SK-N-SH (cell line): ENCODE data around the gene CHTF18. TPM values are rescaled to one million over a fixed set of nuclear protein-coding genes. Genes with fewer than 3 reads are reported as not detected.

Experiments
- CTCF ChIA-PET: fragments of 300-600, 350-600 bp; formaldehyde crosslinking; extraction: SDS; loops from one replicate; lab custom pipeline; 2021; lab: Yijun Ruan, JAX
- POLR2A ChIA-PET: fragments of 350-600 bp; sonication (Branson Sonifier 250); formaldehyde crosslinking; extraction: SDS; loops from one replicate; lab custom pipeline; 2020; ENCODE audit warnings: antibody characterized with exemption, inconsistent platforms; lab: Yijun Ruan, JAX
- DNase-seq: peaks from one replicate; pipeline ENCODE4 v3.0.0; 2012
- H2AFZ ChIP-seq: fragments of 200-600 bp; sonication (generic); 2 replicates; pipeline ENCODE4 v1.8.1; 2016; ENCODE audit warnings: antibody characterized with exemption, mild to moderate bottlenecking, low read depth
- H3F3A ChIP-seq: fragments of 200-600 bp; sonication (generic); replicated peaks from 2 replicates; pipeline ENCODE3; 2016; ENCODE audit warnings: antibody characterized with exemption, mild to moderate bottlenecking; ENCODE audit not compliant: insufficient read depth
- H3K27ac ChIP-seq, 2 experiments: fragments of 200-500 bp in 1 of 2; fragments of 200-600 bp in 1 of 2; sonication (Bioruptor generic) in 1 of 2; sonication (generic), shearing (Covaris generic) in 1 of 2; 2 replicates each; pipeline versions ENCODE4 v1.5.1 to v1.6.1; 2014 to 2016; ENCODE audit warnings: low read depth in 2 of 2, inconsistent platforms in 1 of 2, low read length in 1 of 2, mild to moderate bottlenecking in 1 of 2, mixed read lengths in 1 of 2
- H3K27me3 ChIP-seq: fragments of 200-600 bp; sonication (generic), shearing (Covaris generic); 2 replicates; pipeline ENCODE4 v1.6.1; 2016; ENCODE audit warnings: mixed run types; ENCODE audit not compliant: insufficient read depth
- H3K36me3 ChIP-seq, 2 experiments: fragments of 200-500 bp in 1 of 2; fragments of 200-600 bp in 1 of 2; sonication (Bioruptor generic) in 1 of 2; sonication (generic) in 1 of 2; replicated peaks in 1 of 2; 2 replicates each; pipeline versions ENCODE3 to v1.5.1; 2014 to 2016; ENCODE audit warnings: low read length in 1 of 2, mild to moderate bottlenecking in 1 of 2; ENCODE audit not compliant: insufficient read depth in 2 of 2, control insufficient read depth in 1 of 2
- H3K4me1 ChIP-seq, 2 experiments: fragments of 200-500 bp in 1 of 2; fragments of 200-600 bp in 1 of 2; sonication (Bioruptor generic) in 1 of 2; sonication (generic), shearing (Covaris generic) in 1 of 2; 2 replicates each; pipeline versions ENCODE4 v1.5.1 to v1.6.1; 2014 to 2016; ENCODE audit warnings: low read depth in 1 of 2, low read length in 1 of 2, mixed run types in 1 of 2; ENCODE audit not compliant: insufficient read depth in 2 of 2, control insufficient read depth in 1 of 2
- H3K4me2 ChIP-seq: fragments of 200-600 bp; sonication (generic), shearing (Covaris generic); 2 replicates; pipeline ENCODE4 v1.6.1; 2017; ENCODE audit warnings: mixed run types
- H3K4me3 ChIP-seq, 2 experiments: fragments of 200-500 bp in 1 of 2; fragments of 200-600 bp in 1 of 2; sonication (Bioruptor generic) in 1 of 2; sonication (generic), shearing (Covaris generic) in 1 of 2; 2 replicates each; pipeline versions ENCODE4 v1.5.1 to v1.8.1; 2014 to 2016; ENCODE audit warnings: low read depth in 2 of 2, inconsistent platforms in 1 of 2, low read length in 1 of 2, mild to moderate bottlenecking in 1 of 2, mixed read lengths in 1 of 2, moderate library complexity in 1 of 2
- H3K79me2 ChIP-seq: fragments of 200-600 bp; sonication (generic); 2 replicates; pipeline ENCODE4 v1.8.1; 2017; ENCODE audit warnings: mild to moderate bottlenecking; ENCODE audit not compliant: insufficient read depth
- H3K9ac ChIP-seq: fragments of 200-600 bp; sonication (generic); 2 replicates; pipeline ENCODE4 v1.6.1; 2017; ENCODE audit warnings: mixed run types
- H3K9me2 ChIP-seq: fragments of 200-600 bp; sonication (generic); 2 replicates; pipeline ENCODE4 v1.6.1; 2017; ENCODE audit warnings: mixed run types
- H3K9me3 ChIP-seq: fragments of 200-600 bp; sonication (generic); 2 replicates; pipeline ENCODE4 v1.6.1; 2017; ENCODE audit warnings: mixed run types, mild to moderate bottlenecking, moderate library complexity
- H4K20me1 ChIP-seq: fragments of 200-600 bp; sonication (generic); 2 replicates; pipeline ENCODE4 v1.6.1; 2017; ENCODE audit warnings: mild to moderate bottlenecking, mixed run types; ENCODE audit not compliant: insufficient read depth
- CTCF ChIP-seq: fragments of 200-600 bp; sonication (generic); IDR thresholded peaks from 2 replicates; pipeline ENCODE4 v1.6.1; 2017; ENCODE audit warnings: antibody characterized with exemption, mild to moderate bottlenecking, moderate library complexity
- ELF1 ChIP-seq: IDR thresholded peaks from 2 replicates; pipeline ENCODE4 v1.4.0; 2012
- EZH2phosphoT487 ChIP-seq: fragments of 200-600 bp; sonication (generic); IDR thresholded peaks from 2 replicates; pipeline ENCODE4 v1.6.1; 2017; ENCODE audit warnings: low read depth, mixed run types, mild to moderate bottlenecking, antibody characterized with exemption, moderate library complexity, borderline replicate concordance
- FOSL2 ChIP-seq: IDR thresholded peaks from 2 replicates; pipeline ENCODE4 v1.4.0; 2012; ENCODE audit warnings: low read depth, mild to moderate bottlenecking, moderate library complexity, borderline replicate concordance
- FOXM1 ChIP-seq: IDR thresholded peaks from 2 replicates; pipeline ENCODE4 v1.4.0; 2012; ENCODE audit warnings: low read depth, mild to moderate bottlenecking
- IRF3 ChIP-seq: fragments of 150-350 bp; IDR thresholded peaks from 2 replicates; pipeline ENCODE4 v1.6.1; 2016; ENCODE audit warnings: mild to moderate bottlenecking, low read depth, low read length
- JUND ChIP-seq: IDR thresholded peaks from 2 replicates; pipeline ENCODE4 v1.4.0; 2012
- MEF2A ChIP-seq: IDR thresholded peaks from 2 replicates; pipeline ENCODE4 v1.4.0; 2012; ENCODE audit warnings: low read depth, borderline replicate concordance
- MXI1 ChIP-seq: IDR thresholded peaks from 2 replicates; pipeline ENCODE4 v1.6.1; 2012; ENCODE audit warnings: mild to moderate bottlenecking, low read depth, low read length, improper control_type of control experiment
- NFIC ChIP-seq: IDR thresholded peaks from 2 replicates; pipeline ENCODE4 v1.4.0; 2012; ENCODE audit warnings: borderline replicate concordance
- POLR2AphosphoS5 ChIP-seq: IDR thresholded peaks from 2 replicates; pipeline ENCODE4 v1.6.1; 2012; ENCODE audit warnings: low read depth, low read length
- RFX5 ChIP-seq: IDR thresholded peaks from 2 replicates; pipeline ENCODE4 v1.6.1; 2012; ENCODE audit warnings: mild to moderate bottlenecking, improper control_type of control experiment, low read length
- TCF12 ChIP-seq: IDR thresholded peaks from 2 replicates; pipeline ENCODE4 v1.4.0; 2012
- TEAD4 ChIP-seq: IDR thresholded peaks from 2 replicates; pipeline ENCODE4 v1.4.0; 2012; ENCODE audit warnings: mild to moderate bottlenecking, borderline replicate concordance; ENCODE audit not compliant: insufficient read depth
- USF1 ChIP-seq: IDR thresholded peaks from 2 replicates; pipeline ENCODE4 v1.4.0; 2012; ENCODE audit warnings: low read depth, borderline replicate concordance
- YY1 ChIP-seq: IDR thresholded peaks from 2 replicates; pipeline ENCODE4 v1.4.0; 2012; ENCODE audit warnings: low read depth, mild to moderate bottlenecking
- WGBS: methylation state at CpG from one replicate; pipeline ENCODE4 v1.1.6; 2017; ENCODE audit warnings: low lambda C conversion rate; 5-methylcytosine and 5-hydroxymethylcytosine counted together
- polyA plus RNA-seq, 3 experiments: library from polyadenylated mRNA; depleted of rRNA; stranded (reverse); fragments of >200 nt; gene quantifications; 2 replicates each; pipeline ENCODE4 v1.2.3, GENCODE V29; 2012
- TF ChIP-seq, protein P1 (sequence below): fragments of 150-350 bp; IDR thresholded peaks from 2 replicates; pipeline ENCODE4 v1.6.1; 2017; ENCODE audit warnings: antibody characterized with exemption, low read length, low read depth, borderline replicate concordance
- TF ChIP-seq, protein P2 (sequence below): IDR thresholded peaks from 2 replicates; pipeline ENCODE4 v1.4.0; 2012; ENCODE audit warnings: low read depth, borderline replicate concordance

CHTF18 gene
- polyA plus RNA-seq, 1 of the 3 experiments (the other 2 are of a cell fraction): 17.7 TPM

DNA sequence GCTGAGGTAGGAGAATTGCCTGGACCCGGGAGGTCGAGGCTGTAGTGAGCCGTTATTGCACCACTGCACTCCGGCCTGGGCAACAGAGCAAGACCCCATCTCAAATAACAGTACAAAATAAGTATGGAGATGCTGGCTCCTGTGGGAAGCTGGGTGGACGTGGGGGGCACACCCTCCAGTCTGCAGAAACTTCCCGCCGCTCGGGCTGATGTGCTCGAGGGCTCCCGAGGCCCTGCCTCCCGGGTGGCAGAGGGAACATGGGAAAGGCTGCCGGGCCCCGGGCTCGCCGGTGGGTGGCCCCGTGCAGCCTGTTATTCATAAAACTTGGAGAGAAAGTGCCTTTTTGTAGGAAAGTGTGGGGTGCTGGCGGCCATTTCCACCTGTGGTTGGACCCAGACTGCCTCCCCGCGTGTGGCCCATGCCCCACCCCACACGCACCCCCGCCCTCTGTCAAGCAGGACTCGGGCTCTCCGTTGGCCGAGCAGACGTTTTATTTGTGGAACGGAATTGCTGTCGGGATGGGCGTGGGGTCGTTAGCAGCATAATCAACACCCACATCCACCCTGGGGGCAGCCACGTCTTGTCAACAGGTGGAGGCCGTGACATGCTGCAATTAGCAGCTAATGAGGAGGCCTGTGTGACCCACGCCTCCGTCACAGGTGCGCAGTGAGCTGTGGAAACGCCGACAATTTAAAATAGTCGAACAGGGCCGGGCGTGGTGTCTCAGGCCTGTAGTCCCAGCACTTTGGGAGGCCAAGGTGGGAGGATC lies 40.3 kb upstream of the CHTF18 start:
- Histone ChIP-seq H3K4me1 (no peaks in the 10 kb centered on the region), H3K27ac (no peak overlapping the region), H4K20me1 (no peaks in the 10 kb centered on the region), H3F3A (peaks cover 4% of the 10 kb centered on the region), H3K9ac (no peak overlapping the region), H3K4me3 (no peak overlapping the region), H3K79me2 (no peaks in the 10 kb centered on the region), H3K4me2 (no peak overlapping the region), H3K9me2 (no peaks in the 10 kb centered on the region), H3K9me3 (no peaks in the 10 kb centered on the region), H2AFZ (no peak overlapping the region), H3K27me3 (no peaks in the 10 kb centered on the region), H3K36me3 (no peaks in the 10 kb centered on the region)
- ChIA-PET POLR2A (no interaction called here), CTCF (interaction anchor here (1.5 kb wide), 1 partner anchor 12 kb away, joined by 3 read pairs; no protein-coding TSS in a partner anchor)
- DNase-seq: no peak
- TF ChIP-seq RFX5: no peak
- TF ChIP-seq POLR2AphosphoS5: no peak
- TF ChIP-seq ELF1: no peak
- TF ChIP-seq IRF3: no peak
- TF ChIP-seq TCF12: no peak
- TF ChIP-seq FOSL2: no peak
- TF ChIP-seq, protein P1, sequence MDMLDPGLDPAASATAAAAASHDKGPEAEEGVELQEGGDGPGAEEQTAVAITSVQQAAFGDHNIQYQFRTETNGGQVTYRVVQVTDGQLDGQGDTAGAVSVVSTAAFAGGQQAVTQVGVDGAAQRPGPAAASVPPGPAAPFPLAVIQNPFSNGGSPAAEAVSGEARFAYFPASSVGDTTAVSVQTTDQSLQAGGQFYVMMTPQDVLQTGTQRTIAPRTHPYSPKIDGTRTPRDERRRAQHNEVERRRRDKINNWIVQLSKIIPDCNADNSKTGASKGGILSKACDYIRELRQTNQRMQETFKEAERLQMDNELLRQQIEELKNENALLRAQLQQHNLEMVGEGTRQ: no peak
- TF ChIP-seq YY1: no peak
- no peak for TF ChIP-seq JUND
- TF ChIP-seq MXI1: no peak
- no peak for TF ChIP-seq CTCF
- no peak for TF ChIP-seq NFIC
- no peak for TF ChIP-seq TEAD4
- TF ChIP-seq, protein P2, sequence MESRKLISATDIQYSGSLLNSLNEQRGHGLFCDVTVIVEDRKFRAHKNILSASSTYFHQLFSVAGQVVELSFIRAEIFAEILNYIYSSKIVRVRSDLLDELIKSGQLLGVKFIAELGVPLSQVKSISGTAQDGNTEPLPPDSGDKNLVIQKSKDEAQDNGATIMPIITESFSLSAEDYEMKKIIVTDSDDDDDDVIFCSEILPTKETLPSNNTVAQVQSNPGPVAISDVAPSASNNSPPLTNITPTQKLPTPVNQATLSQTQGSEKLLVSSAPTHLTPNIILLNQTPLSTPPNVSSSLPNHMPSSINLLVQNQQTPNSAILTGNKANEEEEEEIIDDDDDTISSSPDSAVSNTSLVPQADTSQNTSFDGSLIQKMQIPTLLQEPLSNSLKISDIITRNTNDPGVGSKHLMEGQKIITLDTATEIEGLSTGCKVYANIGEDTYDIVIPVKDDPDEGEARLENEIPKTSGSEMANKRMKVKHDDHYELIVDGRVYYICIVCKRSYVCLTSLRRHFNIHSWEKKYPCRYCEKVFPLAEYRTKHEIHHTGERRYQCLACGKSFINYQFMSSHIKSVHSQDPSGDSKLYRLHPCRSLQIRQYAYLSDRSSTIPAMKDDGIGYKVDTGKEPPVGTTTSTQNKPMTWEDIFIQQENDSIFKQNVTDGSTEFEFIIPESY: no peak
- no peak for TF ChIP-seq MEF2A
- no peak for TF ChIP-seq FOXM1
- TF ChIP-seq EZH2phosphoT487: no peak
- TF ChIP-seq USF1: no peak
- WGBS: 90% methylated on average over 28 of the region's 39 CpGs
